Activated CD4-positive, alpha-beta T cell treated with anti-CD3 and anti-CD28 coated beads, Interleukin-2, amount 50 U/mL, for 4 hours (primary cell): ENCODE data around the gene GRK1.
"Not testable (repeated sequence)": the region's sequence is repeated elsewhere in the genome, so short reads cannot be mapped to it uniquely, and the experiment has no call there.

ENCODE experiments used
- DNase-seq, 2 experiments: peaks; one replicate each; pipeline ENCODE4 v3.0.0-alpha.2; 2020

GRK1 gene

DNA sequence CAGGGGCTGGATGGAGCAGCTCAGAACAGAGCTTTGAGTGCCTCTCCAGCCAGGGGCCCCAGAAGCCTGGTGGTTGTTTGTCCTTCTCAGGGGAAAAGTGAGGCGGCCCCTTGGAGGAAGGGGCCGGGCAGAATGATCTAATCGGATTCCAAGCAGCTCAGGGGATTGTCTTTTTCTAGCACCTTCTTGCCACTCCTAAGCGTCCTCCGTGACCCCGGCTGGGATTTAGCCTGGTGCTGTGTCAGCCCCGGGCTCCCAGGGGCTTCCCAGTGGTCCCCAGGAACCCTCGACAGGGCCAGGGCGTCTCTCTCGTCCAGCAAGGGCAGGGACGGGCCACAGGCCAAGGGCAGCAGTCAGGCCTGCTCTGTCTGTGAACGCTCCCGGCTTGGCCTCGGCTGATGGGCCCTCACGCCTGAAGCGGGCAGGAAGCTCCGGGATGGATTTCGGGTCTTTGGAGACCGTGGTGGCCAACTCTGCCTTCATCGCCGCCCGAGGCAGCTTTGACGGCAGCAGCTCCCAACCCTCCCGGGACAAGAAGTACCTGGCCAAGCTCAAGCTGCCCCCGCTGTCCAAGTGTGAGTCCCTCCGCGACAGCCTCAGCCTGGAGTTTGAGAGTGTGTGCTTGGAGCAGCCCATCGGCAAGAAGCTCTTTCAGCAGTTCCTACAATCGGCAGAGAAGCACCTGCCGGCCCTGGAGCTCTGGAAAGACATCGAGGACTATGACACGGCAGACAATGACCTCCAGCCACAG lies at the start of gene GRK1:
TSS of gene GRK1 (plus strand) at position 269 of the 751 bp plus-strand sequence. CDS start at position 437, 168 bp downstream.
- no peak for DNase-seq

DNA sequence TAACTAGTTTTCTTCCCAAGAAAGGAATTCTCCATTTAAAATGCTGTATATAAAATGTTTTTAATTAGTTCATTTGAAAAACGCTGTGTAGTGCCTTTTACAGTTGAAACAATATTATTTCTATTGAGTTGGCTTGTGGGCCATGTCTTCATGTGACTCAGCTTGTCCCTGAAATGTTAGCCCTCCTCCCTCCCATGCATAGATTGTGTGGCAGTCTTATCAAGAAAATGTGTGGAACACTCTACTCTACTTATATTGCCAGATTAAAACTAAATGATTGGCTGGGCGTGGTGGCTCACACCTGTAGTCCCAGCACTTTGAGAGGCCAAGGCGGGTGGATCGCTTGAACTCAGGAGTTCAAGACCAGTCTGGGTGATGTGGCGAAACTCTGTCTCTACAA lies 49.1 kb upstream of the GRK1 start:
- DNase-seq = no peak

DNA sequence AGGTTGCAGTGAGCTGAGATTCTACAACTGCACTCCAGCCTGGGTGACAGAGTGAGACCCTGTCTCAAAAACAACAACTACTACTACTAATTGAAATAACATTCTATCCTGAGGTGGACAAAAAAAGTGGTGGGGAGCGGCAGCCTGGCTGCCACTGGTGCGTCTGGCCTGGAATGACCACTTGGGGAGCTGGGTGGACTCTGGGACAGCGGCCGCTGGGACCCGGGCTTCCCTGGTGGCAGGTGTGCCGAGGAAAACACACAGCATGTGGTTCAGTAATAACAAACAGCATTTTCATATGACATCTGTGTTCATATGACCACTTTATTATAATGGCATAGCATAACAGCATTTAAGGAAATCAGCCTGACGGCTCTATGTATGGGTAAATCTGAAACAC lies 48.6 kb upstream of the GRK1 start:
- no peak for DNase-seq

DNA sequence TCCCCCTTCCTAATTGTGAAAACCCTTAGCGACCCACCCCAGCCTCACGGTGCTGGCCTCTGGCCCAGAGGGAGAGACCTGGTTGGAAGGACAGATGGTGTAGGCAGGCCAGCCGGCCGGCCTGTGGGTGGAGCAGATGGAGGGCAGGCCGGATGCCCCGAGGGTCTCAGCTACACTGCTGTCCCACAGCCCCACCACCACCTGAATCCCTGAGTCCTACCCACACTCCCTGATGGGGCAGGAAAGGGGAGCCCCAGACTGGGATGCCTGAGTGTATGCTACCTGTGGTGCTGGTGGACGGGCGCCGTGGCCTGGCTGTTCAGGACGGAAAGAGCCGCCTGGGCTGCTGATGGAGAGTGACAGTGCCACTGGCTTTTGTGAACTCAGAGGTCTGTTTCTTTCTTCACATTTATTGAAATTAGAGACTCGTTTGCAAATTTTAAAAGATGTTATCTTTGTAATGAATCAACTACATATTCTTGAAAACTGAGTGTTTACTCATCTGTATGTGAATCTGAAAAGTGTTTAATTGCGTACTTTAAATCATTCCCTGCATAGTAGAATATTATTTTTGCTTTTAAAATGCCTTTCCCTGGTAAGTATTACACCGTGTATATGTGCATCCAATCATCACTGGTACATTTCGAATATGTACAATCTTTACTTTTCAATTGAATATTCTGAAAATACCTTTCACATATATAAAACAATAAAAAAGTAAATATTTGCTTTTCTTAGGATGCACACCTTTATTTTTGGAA lies 46.8 kb upstream of the GRK1 start:
- no peak for DNase-seq

DNA sequence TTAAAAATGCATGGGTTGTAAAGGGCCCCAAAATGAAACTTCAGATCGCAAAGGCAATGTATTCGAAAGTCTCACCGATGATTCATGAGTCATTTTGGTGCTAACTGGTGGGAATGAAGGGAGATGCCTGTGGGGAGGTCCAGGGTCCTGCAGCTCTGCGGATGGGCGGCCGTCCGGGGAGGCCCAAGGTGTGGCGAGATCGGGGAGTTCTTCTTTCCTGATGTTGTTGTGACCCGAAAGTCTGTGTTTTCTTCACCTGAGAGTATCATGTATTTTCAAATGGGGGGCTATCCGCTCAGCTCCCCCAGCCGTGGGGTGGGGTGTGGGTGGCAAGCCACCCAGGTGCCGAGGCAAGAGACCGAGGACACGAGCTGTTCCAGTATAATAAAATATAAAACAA lies 46.0 kb upstream of the GRK1 start:
- DNase-seq = no peak

DNA sequence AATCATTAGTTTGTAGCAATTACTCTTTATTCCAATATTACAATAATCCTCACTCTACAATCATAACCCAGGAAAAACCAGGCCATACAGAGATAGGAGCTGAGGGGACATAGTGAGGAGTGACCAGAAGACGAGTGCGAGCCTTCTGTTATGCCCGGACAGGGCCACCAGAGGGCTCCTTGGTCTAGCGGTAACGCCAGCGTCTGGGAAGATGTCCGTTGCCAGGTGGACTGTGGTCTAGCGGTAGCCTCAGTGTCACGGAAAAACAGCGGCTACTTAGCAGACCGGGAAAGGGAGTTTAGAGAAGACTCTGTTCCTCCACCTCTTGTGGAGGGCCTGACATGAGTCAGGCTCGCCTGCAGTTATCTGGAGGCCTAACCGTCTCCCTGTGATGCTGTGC lies 45.5 kb upstream of the GRK1 start:
- not testable (repeated sequence) for DNase-seq

DNA sequence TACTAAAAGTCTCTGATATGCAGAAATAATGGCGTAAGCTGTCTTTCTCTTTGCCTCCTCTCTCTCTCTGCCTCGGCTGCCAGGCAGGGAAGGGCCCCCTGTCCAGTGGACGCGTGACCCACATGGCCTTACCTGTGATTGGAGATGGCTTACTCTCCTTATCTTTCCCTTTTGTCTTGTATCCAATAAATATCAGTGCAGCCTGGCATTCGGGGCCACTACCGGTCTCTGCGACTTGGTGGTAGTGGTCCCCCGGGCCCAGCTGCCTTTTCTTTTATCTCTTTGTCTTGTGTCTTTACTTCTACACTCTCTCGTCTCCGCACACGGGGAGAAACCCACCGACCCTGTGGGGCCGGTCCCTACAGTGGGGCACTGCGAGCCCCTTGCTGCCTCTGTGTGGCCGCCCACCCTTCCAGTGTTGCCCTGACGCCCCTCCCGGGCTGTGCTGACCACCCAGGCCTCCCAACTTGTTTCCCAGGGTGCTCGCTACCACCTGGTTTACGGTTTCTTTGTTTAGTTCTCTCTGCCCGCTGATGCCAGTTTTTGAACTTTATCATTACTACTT lies 45.0 kb upstream of the GRK1 start:
- not testable (repeated sequence) for DNase-seq

DNA sequence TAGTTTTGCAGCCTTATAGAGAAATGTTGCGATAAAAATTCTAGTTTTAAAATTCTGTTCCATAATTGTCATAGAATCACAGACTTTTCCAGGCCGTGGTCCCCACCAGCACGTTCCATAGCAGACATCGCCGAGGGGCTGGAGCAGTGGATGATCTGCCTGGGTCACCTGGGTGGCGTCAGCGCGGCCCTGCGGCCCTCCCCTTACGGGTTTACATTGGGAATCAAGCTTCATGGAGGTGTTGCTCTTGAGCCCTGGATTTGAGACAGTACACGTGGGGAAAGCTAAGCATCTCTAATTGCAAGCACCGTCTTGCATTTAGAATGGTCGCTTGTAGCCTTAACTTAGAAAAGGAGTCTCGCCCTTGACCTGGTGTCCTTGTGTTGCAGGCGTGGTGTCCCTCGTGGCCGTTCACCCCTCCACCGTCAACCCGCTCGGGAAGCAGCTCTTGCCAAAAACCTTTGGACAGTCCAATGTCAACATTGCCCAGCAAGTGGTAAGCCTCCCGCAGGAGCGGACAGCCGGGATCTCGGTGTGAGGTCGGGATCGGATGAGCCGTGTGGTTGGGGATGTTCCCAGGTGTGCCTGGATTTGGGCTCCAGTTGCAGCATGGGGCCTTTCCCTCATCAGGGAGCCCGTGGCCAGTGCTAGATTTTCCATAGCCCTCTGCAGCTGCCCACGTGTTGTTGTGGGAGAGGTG lies 44.1 kb upstream of the GRK1 start:
- no peak for DNase-seq

DNA sequence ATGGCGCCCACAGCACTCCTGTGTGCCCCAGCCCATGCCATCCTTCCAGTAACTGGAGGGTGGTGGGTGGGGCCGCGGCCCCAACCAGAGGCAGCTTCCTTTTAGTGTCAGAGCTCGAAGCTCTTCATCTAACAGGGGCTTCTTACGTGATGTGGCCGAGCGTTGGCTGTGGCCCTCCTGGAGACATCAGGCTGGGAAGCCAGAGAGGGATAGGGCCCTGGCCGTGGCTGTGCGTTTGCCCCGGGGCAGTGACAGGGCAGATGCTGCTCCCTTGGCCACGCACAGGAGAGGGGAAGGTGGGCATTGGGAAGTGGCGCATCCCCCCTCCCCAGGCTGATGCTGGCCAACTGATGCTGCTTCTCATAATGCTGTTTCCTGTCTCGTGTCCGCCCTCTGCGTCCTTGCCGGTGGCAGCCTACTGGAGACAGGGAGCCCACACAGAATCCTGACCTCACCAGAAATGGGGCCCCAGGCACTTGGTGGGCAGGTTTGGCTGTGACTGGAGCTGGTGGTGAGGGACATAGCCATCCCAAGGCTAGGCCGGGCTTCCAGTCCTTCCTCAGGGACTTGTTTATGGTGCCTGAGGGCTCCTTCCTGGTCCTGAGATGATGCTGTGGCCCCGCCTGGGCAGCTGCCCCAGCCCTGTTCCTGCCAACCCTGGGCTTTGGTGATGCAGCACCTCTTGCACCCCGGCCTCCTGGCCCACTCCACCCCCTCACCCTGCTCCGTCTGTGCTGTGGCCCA lies 43.4 kb upstream of the GRK1 start:
- DNase-seq = no peak

DNA sequence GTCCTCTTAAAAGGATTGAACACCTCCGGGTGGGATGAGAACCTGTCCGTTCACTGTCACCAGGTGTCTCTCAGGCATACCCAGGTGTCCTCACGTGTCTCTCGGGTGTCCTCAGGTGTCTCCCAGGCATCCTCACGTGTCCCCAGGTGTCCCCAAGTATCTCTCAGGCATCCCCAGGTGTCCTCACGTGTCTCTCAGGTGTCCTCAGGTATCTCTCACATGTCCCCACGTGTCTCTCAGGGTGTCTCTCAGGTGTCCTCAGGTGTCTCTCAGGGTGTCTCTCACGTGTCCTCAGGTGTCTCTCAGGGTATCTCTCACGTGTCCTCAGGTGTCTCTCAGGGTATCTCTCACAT lies 42.8 kb upstream of the GRK1 start:
- no peak for DNase-seq

DNA sequence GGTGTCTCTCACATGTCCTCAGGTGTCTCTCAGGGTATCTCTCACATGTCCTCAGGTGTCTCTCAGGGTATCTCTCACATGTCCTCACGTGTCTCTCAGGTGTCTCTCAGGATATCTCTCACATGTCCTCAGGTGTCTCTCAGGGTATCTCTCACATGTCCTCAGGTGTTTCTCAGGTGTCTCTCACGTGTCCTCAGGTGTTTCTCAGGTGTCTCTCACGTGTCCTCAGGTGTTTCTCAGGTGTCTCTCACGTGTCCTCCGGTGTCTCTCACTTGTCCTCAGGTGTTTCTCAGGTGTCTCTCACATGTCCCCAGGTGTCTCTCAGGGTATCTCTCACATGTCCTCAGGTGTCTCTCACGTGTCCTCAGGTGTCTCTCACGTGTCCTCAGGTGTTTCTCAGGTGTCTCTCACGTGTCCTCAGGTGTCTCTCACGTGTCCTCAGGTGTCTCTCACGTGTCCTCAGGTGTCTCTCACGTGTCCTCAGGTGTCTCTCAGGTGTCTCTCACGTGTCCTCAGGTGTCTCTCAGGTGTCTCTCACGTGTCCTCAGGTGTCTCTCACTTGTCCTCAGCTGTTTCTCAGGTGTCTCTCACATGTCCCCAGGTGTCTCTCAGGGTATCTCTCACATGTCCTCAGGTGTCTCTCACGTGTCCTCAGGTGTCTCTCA lies 42.2 kb upstream of the GRK1 start:
- DNase-seq = not testable (repeated sequence)

DNA sequence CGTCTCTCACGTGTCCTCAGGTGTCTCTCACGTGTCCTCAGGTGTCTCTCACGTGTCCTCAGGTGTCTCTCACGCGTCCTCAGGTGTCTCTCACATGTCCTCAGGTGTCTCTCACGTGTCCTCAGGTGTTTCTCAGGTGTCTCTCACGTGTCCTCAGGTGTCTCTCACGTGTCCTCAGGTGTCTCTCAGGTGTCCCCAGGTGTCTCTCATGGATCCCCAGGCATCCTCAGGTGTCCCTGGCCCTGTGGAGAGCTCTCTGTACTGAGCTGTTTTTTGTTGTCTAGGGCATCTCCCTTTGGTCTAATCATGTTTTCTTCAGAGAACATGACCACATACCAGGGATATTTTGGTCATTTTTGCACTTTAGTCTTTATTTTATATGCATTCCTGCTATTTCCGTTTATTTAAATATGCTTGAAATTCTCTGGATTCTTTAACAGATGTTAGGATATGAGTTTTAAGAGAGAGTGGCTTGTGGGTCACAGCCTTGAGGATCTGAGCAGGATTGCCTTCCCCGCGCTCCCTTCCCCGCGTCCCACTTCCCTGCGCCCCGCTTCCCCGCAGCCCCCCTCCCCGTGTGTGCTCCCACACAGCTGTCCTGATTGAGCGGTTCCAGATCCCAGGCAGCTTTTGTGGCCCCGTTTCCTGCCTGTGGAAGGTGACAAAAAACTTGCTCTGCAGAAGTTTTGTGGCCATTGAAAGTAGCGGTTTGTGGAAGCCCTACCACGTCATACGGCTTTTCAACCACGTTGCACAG lies 40.9 kb upstream of the GRK1 start:
- no peak for DNase-seq

DNA sequence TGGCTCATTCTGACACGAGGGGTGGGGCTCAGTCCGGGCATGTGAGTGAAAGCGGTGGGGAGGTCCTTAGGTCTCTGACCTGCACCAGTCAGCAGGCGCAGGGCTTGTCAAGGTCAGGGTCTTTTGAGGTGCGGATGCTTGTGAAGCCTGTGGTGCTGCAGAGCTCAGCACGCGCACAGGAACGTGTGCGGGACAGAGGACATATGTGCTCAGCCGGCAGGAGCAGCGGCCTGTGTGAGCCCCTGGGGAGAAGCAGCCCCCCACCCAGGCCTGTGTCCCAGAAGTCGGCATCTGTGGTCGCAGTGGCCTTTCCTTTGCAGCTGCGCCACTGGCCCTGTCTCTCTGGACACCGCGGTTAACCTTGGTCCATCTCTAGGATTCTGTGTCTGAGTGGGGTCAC lies 39.9 kb upstream of the GRK1 start:
- DNase-seq = no peak

DNA sequence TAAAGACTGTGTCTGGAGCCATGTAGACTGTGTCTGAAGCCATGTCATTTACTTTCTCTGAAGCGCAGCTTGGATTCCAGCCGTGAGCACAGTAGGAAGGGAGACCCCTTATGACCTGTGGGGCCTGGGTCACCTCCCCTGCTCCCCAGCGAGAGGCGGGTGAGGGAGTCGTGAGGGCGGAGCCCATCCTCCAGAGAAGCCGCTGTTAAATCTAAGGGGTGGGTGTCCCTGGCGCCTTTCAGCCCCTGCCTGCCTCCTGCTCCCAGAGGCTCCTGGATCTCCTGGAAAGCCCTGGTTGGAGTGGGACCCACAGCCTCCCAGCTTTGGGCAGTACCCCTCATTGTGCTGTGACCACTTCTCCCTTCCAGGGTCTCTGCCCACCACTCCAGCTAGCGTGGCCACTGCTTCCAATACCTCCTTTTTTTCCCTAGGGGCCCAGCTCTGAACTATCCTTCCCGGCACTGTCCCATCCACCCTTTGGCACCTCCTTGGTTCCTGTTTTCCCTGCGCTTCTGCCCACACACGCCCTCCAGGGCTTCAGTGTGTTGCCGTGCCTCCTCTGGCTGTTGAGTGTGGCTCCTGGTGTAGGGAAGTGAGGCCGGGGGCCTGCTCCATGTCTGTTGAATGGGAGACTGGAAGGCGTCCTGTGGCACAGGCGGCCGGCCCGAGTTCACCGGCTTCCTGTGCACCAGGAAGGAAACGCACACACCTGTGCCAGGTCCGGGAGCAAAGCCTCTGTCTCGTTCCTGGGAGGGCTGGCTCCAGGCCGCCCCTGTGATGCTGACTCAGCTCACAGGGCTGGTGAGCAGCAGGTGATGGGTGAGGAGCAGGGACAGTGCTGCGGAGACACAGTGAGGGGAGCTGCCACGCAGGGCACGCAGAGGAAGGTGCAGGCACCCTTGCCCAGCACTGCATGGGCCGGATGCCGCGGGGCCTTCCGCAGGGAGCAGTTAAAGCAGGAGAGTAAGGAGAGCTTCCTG lies 38.4 kb upstream of the GRK1 start:
- DNase-seq = no peak

DNA sequence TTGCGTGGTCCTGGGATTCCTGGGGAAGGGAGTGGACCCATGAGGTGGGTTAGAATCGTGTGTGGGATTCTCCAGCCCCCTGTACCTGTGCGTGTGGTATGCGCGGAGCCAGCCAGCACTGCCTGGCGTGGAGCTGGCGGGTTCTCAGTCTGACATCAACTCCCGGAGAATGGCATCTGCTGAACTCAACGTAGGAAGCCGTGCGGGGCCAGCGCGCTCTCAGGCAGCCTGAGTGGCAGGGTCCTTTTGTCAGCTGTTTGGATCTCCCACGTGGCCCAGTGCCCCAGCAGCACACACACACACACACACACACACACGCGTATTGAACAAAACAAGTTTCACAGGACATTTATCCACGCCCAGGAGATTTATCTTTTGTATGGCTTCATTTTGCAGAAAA lies 37.2 kb upstream of the GRK1 start:
- DNase-seq = no peak

DNA sequence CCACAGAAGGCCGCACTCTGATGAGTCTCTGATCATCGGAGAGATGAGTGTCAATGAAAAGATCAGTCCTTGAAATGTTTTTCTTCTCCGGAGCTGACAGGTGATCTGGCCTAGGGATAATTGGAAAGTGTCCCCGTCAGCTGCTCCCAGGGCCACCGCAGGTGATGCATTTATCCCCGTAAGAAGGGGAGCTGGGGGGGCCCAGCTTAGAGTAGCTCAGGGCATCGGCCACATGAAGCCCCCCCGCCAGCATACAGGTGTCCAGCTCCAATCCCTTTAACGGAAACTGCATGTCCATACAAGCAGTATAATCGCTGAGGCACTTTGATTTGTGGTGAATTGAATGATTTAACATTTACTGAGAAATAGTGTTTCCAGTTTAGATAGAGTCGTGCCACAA lies 36.7 kb upstream of the GRK1 start:
- DNase-seq = no peak

DNA sequence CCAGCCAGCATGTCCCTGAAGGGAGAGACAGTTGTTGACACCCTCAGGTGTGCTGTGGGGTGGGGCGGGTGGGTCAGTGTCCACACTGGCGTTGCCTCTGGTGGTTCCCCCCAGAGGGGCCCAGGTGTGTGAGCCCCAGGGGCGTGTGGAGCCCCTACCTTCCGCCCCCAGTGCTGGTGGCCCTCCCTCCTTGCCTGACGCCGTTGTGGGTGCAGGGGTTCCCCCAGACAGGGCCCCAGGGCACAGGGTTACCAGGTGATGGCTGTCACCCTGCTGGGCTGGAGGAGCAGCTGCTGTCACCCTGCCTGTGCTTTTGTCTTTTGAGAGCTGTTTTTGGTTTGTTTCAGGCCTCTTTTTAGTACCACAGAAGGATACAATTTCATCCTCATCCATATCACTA lies 36.2 kb upstream of the GRK1 start:
- DNase-seq = no peak

DNA sequence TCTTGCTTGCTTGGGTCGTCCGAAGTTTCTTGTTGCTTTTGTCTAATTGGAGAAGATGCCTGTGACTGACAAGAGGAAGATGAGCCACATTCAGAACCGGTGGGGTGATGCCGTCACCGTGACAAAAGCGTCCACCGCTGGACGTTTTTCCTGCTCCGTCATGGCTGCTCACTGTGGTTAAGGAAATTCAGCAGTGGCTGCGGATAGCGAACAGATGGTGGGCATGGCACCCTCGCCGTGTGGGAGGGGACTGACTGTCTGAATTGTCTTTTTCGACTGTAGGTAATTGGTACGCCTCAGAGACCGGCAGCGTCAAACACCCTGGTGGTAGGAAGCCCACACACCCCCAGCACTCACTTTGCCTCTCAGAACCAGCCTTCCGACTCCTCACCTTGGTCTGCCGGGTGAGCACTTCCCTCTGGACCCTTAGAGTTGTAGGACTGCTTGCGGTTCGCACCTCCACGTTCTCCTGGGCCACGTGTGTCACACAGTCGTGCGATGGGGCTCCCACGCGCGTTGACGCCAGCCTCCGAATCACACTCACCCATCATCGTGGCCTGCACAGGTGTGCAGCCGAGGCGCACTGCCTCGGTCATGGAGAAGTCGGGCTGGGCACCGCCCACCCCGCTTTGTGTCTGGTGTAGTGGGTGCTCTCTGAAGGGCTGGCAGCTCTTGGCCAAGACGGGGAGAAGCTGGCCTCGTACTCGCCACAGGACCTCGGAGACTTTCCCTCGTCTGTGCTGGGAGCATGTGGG lies 35.5 kb upstream of the GRK1 start:
- no peak for DNase-seq

DNA sequence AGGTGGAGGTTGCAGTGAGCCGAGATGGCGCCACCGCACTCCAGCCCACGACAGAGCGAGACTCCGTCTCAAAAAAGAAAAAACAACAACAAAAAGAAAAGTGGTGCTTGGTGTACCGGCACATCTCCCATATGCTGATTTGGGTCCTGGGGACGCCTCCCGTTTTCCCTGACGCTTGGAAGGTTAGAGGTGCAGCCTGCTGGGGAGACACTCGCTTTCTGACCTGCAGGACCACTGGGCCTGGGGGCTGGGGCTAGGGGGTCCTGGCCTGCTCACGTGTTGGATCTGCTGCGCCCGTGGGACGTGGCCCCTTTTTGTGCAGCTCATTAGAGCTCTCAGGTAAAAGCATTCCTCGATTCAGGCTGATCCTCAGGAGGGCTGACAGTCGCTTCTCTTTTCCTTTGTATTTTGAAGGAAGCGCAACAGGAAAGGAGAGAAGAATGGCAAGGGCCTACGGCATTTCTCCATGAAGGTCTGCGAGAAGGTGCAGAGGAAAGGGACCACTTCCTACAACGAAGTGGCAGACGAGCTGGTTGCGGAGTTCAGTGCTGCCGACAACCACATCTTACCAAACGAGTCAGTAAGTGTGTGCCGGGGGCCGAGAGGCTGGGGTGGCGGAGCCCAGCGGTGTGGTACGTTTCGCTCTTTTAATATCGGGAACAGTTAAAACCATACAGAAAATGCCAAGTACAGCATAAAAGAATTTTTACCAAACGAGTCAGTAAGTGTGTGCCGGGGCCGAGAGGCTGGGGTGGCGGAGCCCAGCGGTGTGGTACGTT lies 34.1 kb upstream of the GRK1 start:
- DNase-seq = no peak
